Activated CD4-positive, alpha-beta T cell treated with anti-CD3 and anti-CD28 coated beads, Interleukin-2, amount 50 U/mL, for 24 hours (primary cell): ENCODE results near the gene RELB.
A peak's percentile ranks its signal among the peaks of the same experiment; 100 is the strongest.

Experiments
- DNase-seq, 2 donors: peaks; one replicate each; pipeline ENCODE4 v3.0.0-alpha.2; 2020; ENCODE audit warnings: low read depth in 1 of 2, low spot score in 1 of 2

RELB gene

DNA sequence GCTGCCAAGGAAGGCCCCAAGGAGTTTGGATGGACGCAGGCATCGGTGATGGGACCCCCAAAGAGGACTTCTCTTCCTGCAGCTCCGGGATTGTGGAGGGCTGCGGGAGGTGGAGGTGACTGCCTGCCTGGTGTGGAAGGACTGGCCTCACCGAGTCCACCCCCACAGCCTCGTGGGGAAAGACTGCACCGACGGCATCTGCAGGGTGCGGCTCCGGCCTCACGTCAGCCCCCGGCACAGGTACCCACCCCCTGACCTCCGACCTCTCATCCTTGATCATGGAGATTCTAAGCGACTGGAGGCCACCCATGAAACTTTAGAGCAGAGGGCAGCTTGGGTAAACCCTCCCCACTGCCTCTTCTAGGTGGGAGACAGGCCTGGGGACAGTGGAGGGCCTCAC lies 20.7 kb downstream of the RELB start:
- no peak for DNase-seq

DNA sequence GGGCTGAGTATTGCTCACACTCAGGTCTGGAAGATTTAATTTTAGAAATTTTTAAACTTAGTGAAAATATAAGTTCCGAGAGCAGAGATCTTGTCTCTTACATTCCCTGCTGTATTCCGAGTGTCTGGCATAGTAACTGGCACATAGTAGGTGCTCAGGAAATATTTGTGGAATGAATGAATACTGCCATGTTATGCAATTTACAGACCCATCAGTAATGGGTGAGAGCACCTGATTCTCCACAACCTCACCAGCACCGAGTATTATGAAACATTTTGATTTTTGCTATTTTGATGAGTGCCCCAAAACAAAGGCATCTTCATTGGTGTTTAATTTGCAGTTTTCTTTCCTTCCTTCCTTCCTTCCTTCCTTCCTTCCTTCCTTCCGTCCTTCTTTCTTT lies 21.8 kb downstream of the RELB start:
- DNase-seq, result no peak

DNA sequence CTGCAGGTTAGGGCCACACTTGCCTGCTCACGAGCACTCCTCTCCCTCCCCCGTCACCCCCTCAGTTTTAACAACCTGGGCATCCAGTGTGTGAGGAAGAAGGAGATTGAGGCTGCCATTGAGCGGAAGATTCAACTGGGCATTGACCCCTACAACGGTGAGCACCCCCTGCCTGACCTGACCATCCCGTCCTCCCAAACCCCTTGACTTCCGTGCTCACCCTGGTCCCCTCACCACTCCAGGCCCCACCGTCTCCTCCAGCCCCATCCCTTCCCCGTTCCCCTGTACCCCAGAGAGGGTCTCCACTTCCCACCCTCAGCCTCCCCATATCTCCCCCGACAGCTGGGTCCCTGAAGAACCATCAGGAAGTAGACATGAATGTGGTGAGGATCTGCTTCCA lies 24.0 kb downstream of the RELB start:
- DNase-seq, result no peak

DNA sequence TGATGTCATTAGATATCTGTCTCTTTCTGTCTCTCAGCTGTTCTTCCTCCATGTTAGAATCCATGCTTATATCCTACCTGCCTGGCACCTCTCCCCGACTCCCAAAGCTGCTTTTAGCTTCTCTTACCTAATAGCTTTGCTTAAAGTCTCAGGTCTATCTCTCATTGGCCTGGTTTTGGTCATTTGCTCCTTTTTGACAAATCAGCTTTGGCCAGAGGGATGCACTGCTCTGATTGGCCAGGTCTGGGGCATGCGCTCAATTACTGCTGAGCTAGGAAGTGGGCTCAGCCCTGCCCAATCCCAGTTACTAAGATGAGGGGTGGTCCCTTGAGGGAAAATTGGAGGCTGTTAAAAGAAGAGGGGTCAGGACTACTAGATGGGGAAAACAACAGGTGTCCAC lies 26.1 kb downstream of the RELB start:
- no peak for DNase-seq

DNA sequence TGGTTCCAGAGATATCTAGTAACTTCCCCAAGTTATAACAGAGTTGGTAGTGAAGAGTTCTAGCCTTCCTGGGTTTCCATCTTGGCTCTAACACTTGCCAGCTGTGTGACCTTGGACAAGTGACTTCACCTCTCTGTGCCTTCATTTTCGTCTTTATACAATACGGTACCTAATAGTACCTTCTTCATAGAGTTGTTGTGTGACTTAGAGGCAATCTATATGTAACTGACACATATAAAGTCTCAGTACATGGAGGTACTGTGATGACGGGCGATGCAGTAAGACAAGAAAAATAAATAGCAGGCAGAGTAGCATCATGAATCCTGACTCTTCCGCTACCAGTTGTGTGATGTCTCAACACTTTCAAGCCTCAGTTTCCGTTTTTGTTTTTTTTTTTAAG lies 29.6 kb downstream of the RELB start:
- no peak for DNase-seq

DNA sequence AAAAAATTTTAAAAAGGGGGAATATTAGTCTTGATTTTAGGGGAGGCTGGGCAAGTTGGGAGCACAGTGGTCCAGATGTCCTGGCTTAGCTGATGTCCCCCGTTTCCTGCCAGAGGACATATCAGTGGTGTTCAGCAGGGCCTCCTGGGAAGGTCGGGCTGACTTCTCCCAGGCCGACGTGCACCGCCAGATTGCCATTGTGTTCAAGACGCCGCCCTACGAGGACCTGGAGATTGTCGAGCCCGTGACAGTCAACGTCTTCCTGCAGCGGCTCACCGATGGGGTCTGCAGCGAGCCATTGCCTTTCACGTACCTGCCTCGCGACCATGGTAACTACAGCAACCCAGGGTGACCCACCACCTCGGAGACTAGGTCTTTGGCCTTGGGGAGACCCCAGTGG lies 31.2 kb downstream of the RELB start:
- no peak for DNase-seq

DNA sequence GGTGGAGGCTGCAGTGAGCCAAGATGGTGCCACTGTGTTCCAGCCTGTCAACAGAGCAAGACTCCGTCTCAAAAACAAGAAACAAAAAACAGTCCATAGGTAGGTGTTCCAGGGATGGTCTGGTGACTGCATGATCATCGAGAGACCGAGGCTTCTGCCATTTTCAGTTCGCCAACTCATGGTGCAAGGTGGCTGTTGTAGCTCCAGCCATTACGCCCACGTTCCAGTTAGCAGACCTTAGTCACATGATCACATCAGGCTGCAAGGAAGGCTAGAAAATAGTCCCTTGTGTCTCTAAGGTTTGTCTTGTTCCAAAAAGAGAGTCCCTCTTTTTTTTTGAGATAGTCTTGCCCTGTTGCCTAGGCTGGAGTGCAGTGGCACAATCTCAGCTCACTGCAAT lies 34.5 kb downstream of the RELB start:
- DNase-seq, result no peak

DNA sequence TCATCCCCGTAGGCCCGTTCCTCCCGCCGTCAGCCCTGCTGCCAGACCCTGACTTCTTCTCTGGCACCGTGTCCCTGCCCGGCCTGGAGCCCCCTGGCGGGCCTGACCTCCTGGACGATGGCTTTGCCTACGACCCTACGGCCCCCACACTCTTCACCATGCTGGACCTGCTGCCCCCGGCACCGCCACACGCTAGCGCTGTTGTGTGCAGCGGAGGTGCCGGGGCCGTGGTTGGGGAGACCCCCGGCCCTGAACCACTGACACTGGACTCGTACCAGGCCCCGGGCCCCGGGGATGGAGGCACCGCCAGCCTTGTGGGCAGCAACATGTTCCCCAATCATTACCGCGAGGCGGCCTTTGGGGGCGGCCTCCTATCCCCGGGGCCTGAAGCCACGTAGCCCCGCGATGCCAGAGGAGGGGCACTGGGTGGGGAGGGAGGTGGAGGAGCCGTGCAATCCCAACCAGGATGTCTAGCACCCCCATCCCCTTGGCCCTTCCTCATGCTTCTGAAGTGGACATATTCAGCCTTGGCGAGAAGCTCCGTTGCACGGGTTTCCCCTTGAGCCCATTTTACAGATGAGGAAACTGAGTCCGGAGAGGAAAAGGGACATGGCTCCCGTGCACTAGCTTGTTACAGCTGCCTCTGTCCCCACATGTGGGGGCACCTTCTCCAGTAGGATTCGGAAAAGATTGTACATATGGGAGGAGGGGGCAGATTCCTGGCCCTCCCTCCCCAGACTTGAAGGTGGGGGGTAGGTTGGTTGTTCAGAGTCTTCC lies 36.3 kb downstream of the RELB start:
- DNase-seq, result no peak

DNA sequence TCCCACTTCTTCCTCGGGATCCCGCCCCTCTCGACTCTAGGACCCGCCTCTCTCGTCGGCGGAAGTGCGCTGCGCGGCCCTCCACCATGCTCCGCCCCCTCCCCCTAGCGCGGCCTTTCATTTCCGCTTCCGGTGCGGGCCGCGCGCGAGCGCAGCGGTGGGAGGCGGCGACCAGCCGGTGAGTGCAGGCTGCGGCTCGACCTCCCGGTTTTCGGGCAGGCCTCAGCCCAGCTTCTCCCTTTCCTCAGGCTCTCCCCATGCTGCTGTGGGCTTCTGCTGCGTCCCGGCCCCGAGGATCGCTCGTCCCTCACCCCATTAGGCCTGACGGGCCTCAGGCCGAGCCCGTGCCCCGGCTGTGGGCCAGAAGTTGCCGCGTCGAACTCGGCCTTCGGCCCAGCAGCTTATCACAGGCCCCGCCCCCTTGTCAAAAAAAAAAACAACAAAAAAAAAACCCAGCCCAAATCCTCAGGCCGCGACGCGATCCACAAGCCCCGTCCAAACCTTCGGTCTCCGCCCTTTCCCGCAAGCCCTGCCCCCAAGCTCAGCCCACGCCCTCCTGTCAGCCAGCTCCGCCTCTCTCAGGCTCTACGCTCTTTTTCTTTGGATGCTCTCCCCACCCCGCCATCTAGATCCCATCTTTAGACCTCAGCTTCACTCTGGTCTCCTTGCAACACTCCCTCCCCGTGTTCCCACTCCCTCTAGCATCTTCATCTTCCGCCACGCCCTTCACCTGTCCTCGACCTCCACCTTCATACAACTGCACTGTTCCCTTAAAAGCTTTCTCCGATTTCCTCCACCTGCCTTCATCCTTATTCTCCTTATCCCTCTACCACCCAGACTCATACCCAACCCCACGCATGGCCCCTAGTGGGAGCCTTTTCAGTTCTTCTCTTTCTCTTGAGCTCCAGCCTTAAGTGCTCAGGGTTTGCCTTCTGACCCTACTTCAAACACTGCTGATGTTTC lies 37.9 kb downstream of the RELB start, which contains the start of gene CLASRP:
Gene CLASRP (plus strand): TSS at position 115 of the 963 bp plus-strand sequence. CDS start 1,168 bp downstream, outside the sequence.
- DNase-seq, result peak; percentile 72 to 82

DNA sequence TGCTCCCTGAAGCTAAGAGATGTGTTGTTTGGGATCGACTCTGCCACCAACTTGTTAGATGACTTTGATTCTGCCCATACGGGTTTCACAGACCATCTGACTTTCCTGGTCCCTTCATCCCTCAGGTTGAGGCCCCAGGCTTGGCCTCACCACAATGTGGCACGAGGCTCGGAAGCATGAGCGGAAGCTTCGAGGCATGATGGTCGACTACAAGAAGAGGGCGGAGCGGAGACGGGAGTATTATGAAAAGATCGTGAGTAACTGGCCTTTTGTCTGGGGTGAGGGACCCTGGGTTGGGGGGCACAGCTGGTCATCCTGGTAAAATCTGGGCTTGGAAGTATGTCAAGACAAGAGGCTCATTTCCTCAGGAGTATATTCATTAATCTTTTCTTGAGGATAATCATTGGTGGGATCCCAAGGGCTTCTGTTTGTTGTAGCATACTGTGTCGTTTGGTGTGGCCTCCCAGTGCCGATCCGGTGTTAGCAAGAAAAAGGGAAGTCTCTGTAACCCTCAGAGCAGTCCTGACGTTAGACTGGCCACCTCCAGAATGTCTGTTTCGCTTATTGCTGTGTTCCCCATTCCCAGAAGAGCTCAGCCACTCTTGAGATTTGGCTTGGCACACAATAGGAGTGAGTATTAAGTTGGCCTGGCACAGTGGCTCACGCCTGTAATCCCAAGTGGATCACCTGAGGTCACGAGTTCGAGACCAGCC lies 39.0 kb downstream of the RELB start:
- DNase-seq, result no peak

DNA sequence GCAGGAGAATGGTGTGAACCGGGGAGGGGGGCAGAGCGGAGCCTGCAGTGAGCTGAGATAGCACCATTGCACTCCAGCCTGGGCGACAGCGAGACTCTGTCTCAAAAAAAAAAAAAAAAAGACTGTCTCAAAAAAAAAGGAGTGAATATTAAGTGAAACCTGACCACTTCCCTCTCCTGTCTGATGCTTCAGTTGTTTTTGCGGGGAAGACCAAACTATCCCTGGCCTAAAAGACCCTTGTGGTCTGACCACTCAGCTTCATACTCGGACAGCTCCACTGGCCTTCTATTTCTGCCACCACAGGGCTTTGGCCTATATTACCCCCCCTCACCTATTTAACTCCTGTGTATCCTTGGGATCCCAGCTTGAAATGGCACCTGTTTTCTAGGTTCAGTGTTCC lies 39.9 kb downstream of the RELB start:
- no peak for DNase-seq

DNA sequence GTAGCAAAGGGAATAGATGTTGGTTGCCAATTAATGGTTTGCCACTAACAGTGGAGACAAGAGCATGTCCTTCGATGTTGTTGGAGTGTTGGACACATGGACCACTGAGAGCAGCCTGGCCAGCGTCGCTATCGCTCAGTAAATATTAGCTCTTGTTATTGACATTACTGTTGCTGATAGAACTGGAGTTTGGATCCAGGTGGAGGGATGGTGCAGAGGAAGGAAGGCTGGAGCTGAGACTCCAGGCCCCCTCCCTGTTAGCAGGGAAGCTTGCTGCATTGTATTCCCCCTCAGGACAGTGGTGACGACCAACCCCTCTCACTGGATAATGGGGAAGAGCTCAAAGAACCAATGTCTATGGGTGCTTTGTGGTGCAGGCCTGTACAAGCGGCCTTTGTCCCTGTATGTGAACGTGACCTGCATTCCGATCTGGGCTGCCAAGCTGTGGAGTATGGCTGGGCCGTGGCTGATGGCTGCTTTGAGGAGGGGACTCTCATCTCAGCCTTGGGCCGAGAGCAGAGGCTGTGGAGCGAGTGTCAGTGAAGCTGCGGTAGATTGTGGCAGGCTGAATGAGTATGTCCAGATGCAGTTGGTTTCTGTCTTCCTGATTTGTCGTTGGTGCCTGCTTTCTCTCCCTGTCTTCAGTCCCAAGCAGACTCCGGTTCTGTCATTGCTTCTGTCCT lies 44.5 kb downstream of the RELB start:
- no peak for DNase-seq

DNA sequence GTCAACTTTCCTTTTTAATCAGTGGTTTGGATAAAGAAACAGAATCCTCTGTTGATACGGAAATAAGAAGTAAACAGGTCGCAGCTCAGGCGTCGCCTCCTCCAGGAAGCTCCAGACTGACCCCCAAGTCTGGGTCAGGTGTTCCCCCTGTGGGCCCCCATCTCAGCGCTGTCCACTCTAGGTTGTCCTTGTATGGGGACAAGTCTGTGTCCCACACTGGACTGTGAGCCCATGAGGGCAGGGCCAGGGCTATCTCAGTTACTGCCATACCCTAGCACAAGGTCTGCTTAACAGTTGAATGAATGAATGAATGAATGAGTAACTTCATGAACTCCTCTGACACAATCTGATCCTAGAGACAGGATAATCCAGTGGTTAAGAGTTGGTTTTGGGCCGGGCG lies 45.1 kb downstream of the RELB start:
- no peak for DNase-seq

DNA sequence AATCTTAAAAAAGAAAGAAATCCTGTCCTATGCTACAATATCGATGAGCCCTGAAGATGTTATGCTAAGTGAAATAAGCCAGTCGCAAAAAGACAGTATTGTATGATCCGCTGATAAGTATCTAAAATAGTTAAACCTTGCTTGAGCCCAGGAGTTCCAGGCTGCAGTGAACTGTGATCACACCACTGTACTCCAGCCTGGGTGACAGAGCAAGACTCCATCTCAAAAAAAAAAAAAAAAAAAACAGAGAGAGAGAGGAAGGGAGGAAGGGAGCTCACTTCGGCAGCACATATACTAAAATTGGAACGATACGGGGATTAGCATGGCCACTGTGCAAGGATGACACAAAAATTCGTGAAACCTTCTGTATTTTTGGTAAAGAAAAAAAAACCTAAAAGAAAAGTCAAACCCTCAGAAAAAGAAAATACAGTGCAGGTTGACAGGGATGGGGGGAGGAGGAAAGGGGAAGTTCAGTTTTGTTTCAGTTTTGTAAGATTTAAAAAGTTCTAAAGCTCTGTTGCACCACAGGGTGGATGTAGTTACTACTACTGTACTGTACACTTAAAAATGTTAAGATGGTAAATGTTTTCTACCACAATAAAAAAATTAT lies 46.0 kb downstream of the RELB start:
- no peak for DNase-seq

DNA sequence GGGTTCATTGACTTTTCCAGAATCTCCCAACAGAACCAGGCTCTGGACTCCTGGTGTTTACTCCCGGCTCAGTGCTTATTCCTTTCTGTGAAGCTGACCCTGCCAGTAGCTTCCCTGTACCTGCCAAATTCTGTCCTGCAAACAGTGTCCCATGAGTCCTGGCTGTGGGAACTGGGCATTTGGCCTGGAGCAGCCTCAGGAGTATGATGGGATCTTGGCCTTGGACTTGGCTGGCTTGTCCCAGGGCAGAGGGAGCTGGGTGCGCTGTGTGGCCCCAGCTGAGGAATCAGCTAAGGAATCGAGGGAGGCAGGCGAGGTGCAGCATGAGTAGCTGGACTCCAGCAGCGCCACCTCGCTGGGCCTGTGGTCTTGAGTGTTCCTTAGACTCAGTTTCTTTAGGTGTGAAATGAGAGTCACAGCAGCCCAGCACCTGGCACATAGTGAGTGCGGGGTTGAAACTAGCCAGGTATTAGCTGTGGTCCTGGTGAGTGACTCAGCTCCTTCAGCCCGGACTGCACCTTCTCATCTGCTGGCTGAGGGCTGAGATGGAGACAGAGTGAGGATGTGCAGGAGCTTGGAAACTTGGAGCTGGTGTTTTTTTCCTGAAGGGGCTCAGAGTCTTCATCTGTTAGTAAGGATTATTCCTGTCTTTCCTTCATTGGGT lies 47.9 kb downstream of the RELB start:
- DNase-seq, result no peak

DNA sequence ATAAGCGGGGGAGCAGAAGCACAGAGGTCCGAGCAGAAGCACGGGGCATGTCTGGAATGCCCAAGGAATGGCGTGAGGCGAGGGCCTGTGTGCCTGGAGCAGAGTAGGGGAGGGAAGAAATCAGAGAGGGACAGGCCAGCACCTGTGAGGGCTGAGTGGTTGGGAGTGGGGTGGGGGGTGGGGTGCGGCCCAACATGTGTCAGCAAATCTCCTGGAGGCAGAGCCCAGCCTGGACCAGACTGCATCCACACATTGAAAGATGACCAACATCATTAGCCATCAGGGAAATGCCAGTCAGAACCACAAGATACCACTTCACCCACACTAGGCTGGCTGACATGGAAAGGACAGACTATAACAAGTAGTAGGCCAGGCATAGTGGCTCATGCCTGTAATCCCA lies 48.8 kb downstream of the RELB start:
- DNase-seq, result no peak

DNA sequence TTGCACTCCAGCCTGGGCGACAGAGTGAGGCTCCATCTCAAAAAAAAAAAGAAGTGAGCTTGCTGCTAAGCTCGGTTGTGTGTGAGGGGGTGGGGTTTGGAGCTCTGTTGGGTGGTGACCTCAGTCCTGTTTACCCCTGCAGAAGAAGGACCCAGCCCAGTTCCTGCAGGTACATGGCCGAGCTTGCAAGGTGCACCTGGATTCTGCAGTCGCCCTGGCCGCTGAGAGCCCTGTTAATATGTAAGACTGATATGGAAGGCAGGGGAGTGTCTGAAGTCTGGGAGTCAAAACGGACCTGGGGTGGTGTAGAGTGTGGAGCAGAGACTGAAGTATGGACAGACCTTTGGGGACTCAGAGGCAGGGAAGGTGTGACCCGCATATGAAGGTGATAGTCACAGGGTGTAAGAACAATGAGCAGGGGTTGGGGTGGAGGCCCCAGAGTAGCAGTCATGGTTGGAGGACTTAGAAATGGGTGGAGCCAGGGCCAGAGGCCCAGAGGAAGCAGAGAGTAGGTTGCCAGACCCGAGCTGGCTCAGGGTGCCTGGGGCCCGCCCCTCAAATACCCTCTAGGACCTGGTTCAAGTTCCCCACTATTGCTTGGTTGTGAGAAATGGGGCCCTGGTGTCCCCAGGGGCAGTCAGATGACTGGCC lies 50.8 kb downstream of the RELB start:
- no peak for DNase-seq

DNA sequence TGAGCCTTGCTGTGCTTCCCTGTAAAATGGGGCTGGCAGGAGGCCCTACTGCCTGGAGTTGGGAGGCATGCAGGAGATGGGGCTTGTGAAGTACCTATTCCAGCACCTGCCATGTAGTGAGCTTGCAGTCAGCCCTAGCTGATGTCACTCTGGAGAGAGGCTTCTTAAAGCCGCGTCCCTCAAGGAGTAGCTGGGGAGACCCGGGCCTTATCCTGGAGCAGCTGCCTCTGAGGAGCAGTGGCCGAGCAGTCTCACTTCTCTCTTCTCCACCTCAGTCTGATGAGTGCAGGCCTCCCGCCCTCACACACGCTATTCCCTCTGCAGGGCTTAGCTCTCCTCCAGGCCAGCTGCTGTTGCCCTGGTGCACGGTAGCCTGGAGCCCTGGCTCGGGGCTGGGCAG lies 55.6 kb downstream of the RELB start:
- no peak for DNase-seq

DNA sequence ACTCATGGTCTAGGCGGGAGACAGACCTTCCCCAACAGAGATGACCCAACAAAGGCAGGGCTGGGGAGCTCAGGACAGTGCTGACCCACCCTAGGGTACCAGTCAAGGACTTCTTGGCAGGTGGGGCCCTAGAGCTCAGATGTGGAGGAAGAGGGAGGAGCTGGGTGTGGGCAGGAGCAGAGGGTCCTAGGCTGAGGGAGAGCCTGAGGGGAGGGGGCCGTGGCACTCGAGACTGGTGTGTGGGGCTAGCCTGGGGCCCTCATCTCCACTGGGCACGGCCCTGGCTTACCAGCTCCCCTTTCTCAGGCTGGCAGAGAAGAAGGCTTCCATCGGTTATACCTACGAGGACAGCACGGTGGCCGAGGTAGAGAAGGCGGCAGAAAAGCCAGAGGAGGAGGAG lies 56.2 kb downstream of the RELB start:
- no peak for DNase-seq
